ENCODE data around the gene UMODL1.
A peak's percentile ranks its signal among the peaks of the same experiment; 100 is the strongest.

UMODL1 gene

DNA sequence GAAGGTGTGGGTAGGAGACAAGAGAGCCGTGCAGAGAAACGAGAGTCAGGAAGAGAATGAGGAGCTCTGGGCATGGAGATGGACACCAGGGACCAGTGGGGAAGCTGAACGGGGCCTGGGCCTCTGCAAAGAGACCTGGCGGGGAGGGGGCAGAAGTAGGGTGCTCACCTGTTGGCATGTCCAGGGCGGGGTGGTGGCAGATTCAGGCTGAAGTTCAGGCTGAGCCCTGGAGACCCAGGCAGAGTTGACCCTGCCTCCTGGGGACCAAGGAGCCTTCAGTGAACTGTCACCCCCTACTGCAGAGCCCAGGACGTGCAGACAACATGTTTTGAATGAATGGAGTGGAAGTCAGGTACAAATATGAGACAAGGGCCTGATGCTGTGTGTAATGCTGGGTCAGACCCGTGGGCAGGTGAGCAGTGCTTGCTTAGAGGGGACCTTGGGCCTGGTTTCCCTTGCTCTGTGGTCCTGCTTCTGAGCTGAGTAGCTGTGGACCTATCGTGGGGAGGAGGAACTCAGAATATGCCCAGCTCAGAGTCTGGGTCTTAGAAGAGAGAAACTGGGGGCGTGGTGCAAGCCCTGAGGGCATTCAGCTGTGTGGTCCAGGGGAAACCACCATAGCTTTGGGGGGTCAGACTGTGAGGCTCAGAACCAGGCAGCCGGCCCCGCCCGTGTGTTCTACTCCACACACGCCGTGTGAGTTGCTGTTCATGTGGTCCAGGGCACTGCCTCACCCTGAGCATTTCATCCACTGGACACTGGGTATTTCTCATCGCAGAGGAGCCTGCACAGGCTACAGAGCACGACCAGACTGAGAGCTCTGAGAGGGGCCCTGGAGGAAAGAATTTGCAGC lies 21.3 kb upstream of the UMODL1 start:
- no peak overlapping the region for H3K4me3 ChIP-seq (ENCODE audit: low read depth, low read length)
- DNase-seq (ENCODE audit: low read depth), result no peak
- TF ChIP-seq, protein P1, sequence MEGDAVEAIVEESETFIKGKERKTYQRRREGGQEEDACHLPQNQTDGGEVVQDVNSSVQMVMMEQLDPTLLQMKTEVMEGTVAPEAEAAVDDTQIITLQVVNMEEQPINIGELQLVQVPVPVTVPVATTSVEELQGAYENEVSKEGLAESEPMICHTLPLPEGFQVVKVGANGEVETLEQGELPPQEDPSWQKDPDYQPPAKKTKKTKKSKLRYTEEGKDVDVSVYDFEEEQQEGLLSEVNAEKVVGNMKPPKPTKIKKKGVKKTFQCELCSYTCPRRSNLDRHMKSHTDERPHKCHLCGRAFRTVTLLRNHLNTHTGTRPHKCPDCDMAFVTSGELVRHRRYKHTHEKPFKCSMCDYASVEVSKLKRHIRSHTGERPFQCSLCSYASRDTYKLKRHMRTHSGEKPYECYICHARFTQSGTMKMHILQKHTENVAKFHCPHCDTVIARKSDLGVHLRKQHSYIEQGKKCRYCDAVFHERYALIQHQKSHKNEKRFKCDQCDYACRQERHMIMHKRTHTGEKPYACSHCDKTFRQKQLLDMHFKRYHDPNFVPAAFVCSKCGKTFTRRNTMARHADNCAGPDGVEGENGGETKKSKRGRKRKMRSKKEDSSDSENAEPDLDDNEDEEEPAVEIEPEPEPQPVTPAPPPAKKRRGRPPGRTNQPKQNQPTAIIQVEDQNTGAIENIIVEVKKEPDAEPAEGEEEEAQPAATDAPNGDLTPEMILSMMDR (IDR thresholded peaks at IDR 0.05; ENCODE audit: control insufficient read depth, extremely low read depth, insufficient read depth), result no peak

- TF ChIP-seq, protein P1 (IDR thresholded peaks at IDR 0.05; ENCODE audit: control insufficient read depth, extremely low read depth, insufficient read depth), result no peak
- H3K4me3 ChIP-seq (ENCODE audit: low read depth, low read length), result no peak overlapping the region
- no peak for DNase-seq (ENCODE audit: low read depth)
These were observed 19.3 kb upstream of the UMODL1 start for GRCh38 chr21:42051788-42052187.

DNA sequence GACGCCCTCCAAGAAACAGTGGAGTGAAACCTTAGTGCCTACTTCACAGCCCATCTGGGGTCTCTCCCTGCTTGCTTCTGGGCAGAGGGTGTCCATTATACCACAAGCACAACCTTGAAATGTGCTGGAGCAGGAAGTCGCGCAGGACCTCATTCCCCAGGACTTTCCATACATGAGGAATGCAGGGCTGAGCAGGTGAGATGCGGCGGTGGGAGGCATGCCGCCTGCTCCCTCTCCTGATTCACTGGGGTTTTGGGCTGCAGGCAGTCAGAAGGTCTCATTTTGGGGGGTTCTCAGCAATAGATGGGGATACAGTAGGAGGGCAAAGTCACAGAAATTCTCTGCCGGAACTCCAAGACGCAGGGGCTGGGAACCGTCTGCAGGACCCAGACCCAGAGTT lies 15.7 kb upstream of the UMODL1 start:
- H3K4me3 ChIP-seq (ENCODE audit: low read depth, low read length), result no peak overlapping the region
- DNase-seq (ENCODE audit: low read depth), result no peak

GRCh38 chr21:42056468-42056867 lies 14.6 kb upstream of the UMODL1 start:
- TF ChIP-seq, protein P1 (IDR thresholded peaks at IDR 0.05; ENCODE audit: control insufficient read depth, extremely low read depth, insufficient read depth), result no peak
- peak overlapping the region; percentile 32 for H3K4me3 ChIP-seq (ENCODE audit: low read depth, low read length)
- peak; percentile 83 for DNase-seq (ENCODE audit: low read depth)

More for the DNA sequence above, 15.7 kb upstream of the UMODL1 start:
- TF ChIP-seq, protein P1 (IDR thresholded peaks at IDR 0.05; ENCODE audit: control insufficient read depth, extremely low read depth, insufficient read depth), result no peak

GRCh38 chr21:42056996-42057689 lies 14.0 kb upstream of the UMODL1 start:
- H3K4me3 ChIP-seq (ENCODE audit: low read depth, low read length), result peak overlapping the region; percentile 32
- TF ChIP-seq, protein P1 (IDR thresholded peaks at IDR 0.05; ENCODE audit: control insufficient read depth, extremely low read depth, insufficient read depth), result no peak
- peak; percentile 98 for DNase-seq (ENCODE audit: low read depth)

- TF ChIP-seq, protein P1 (IDR thresholded peaks at IDR 0.05; ENCODE audit: control insufficient read depth, extremely low read depth, insufficient read depth), result no peak
- DNase-seq (ENCODE audit: low read depth), result no peak
- no peak overlapping the region; the same call in 1 of the 2 replicates for H3K4me3 ChIP-seq (ENCODE audit: low read depth, low read length)
These were observed 13.2 kb upstream of the UMODL1 start for GRCh38 chr21:42057851-42058437.
